OCI-LY7 (cell line): ENCODE results near the gene PACS1.

Source experiments
- CTCF ChIP-seq: fragments of 200-600 bp; sonication (generic); conservative IDR thresholded peaks from 2 replicates; pipeline ENCODE4 v1.5.1; 2014; ENCODE audit warnings: mild to moderate bottlenecking, antibody characterized with exemption, low read length, moderate library complexity, mixed read lengths
- EZH2phosphoT487 ChIP-seq: fragments of 200-600 bp; sonication (generic); IDR thresholded peaks from 2 replicates; pipeline ENCODE4 v1.6.1; 2018; ENCODE audit warnings: low read depth, borderline replicate concordance, mild to moderate bottlenecking, mixed run types, antibody characterized with exemption, low read length, moderate library complexity, mixed read lengths

- TF ChIP-seq CTCF, result no peak
- TF ChIP-seq EZH2phosphoT487, result no peak
These were observed 210.4 kb downstream of the PACS1 start for GRCh38 chr11:66280428-66280827.
